GM21447 (cell line): ENCODE results near the gene TTC27.
A peak's percentile ranks its signal among the peaks of the same experiment; 100 is the strongest.

Experiments used
- ATAC-seq: cut with Tn5 transposase; IDR thresholded peaks from one replicate; pipeline ENCODE4 v1.9.1; 2021; ENCODE audit not compliant: unreplicated experiment

The TTC27 gene

GRCh38 chr2:32804205-32804604 is 176.4 kb downstream of the TTC27 start:
- ATAC-seq = no peak

GRCh38 chr2:32805104-32806095 is 177.6 kb downstream of the TTC27 start:
- no peak for ATAC-seq

- no peak for ATAC-seq
Observed at GRCh38 chr2:32806857-32807256, 179.0 kb downstream of the TTC27 start.

- ATAC-seq = no peak
Observed at GRCh38 chr2:32807662-32808061, 179.8 kb downstream of the TTC27 start.

- ATAC-seq = no peak
Observed at GRCh38 chr2:32810909-32811495, 183.2 kb downstream of the TTC27 start.

GRCh38 chr2:32811696-32812095 is 183.8 kb downstream of the TTC27 start:
- no peak for ATAC-seq

- ATAC-seq = no peak
Observed at GRCh38 chr2:32812316-32812715, 184.5 kb downstream of the TTC27 start.

- no peak for ATAC-seq
Observed at GRCh38 chr2:32820088-32820487, 192.2 kb downstream of the TTC27 start.

GRCh38 chr2:32820701-32821100 is 192.9 kb downstream of the TTC27 start:
- ATAC-seq = no peak

- ATAC-seq = no peak
Observed at GRCh38 chr2:32824070-32824809, 196.4 kb downstream of the TTC27 start.

- no peak for ATAC-seq
Observed at GRCh38 chr2:32825291-32825712, 197.5 kb downstream of the TTC27 start.

- ATAC-seq = no peak
Observed at GRCh38 chr2:32830196-32830595, 202.3 kb downstream of the TTC27 start.

GRCh38 chr2:32832821-32833220 is 205.0 kb downstream of the TTC27 start:
- no peak for ATAC-seq

GRCh38 chr2:32833709-32834108 is 205.9 kb downstream of the TTC27 start:
- no peak for ATAC-seq

- ATAC-seq = no peak
Observed at GRCh38 chr2:32835148-32835547, 207.3 kb downstream of the TTC27 start.

- ATAC-seq = no peak
Observed at GRCh38 chr2:32836933-32837332, 209.1 kb downstream of the TTC27 start.

GRCh38 chr2:32838418-32838817 is 210.6 kb downstream of the TTC27 start:
- peak; percentile 74 for ATAC-seq

- no peak for ATAC-seq
Observed at GRCh38 chr2:32838949-32839348, 211.1 kb downstream of the TTC27 start.

GRCh38 chr2:32841931-32842898 is 214.4 kb downstream of the TTC27 start:
- ATAC-seq = no peak

- no peak for ATAC-seq
Observed at GRCh38 chr2:32843699-32844098, 215.8 kb downstream of the TTC27 start.
